DOHH2 (cell line): ENCODE results near the gene GART.
"Not testable (repeated sequence)": the region's sequence is repeated elsewhere in the genome, so short reads cannot be mapped to it uniquely, and the experiment has no call there.

Experiments used
- H3F3A ChIP-seq: fragments of 200-600 bp; sonication (generic), shearing (Covaris generic); 2 replicates; pipeline ENCODE4 v1.6.0; 2016; ENCODE audit warnings: antibody characterized with exemption, mild to moderate bottlenecking; ENCODE audit not compliant: control insufficient read depth, insufficient read depth
- H3K27ac ChIP-seq: fragments of 200-600 bp; sonication (generic); 2 replicates; pipeline ENCODE4 v1.5.1; 2014; ENCODE audit warnings: low read depth, mild to moderate bottlenecking, low read length, moderate library complexity
- H3K27me3 ChIP-seq: fragments of 200-600 bp; sonication (generic); 2 replicates; pipeline ENCODE4 v1.6.1; 2014; ENCODE audit warnings: mild to moderate bottlenecking, low read length, mixed read lengths; ENCODE audit not compliant: control insufficient read depth
- H3K36me3 ChIP-seq: fragments of 200-600 bp; sonication (generic); 2 replicates; pipeline ENCODE4 v1.6.1; 2014; ENCODE audit warnings: mild to moderate bottlenecking, low read length, moderate library complexity, mixed read lengths; ENCODE audit not compliant: control insufficient read depth
- H3K4me1 ChIP-seq: fragments of 200-600 bp; sonication (generic); 2 replicates; pipeline ENCODE4 v1.6.1; 2014; ENCODE audit warnings: mild to moderate bottlenecking, low read length, mixed read lengths; ENCODE audit not compliant: control insufficient read depth
- H3K4me2 ChIP-seq: fragments of 200-600 bp; sonication (generic); 2 replicates; pipeline ENCODE4 v1.6.0; 2014; ENCODE audit warnings: mild to moderate bottlenecking, low read length, moderate library complexity
- H3K4me3 ChIP-seq: fragments of 200-600 bp; sonication (generic); 2 replicates; pipeline ENCODE4 v1.5.1; 2014; ENCODE audit warnings: mild to moderate bottlenecking, low read length, mixed read lengths
- H3K79me2 ChIP-seq: fragments of 200-600 bp; sonication (generic); 2 replicates; pipeline ENCODE4 v1.6.1; 2014; ENCODE audit warnings: mild to moderate bottlenecking, low read length, mixed read lengths; ENCODE audit not compliant: control insufficient read depth
- H3K9me2 ChIP-seq: fragments of 200-600 bp; sonication (generic); replicated peaks from 2 replicates; pipeline ENCODE4 v1.6.1; 2014; ENCODE audit warnings: mild to moderate bottlenecking, low read length, mixed read lengths; ENCODE audit not compliant: control insufficient read depth
- H3K9me3 ChIP-seq: fragments of 200-600 bp; sonication (generic); 2 replicates; pipeline ENCODE4 v1.6.1; 2014; ENCODE audit warnings: antibody characterized with exemption, low read length, mixed read lengths; ENCODE audit not compliant: control insufficient read depth, insufficient read depth
- H4K20me1 ChIP-seq: fragments of 200-600 bp; sonication (generic); 2 replicates; pipeline ENCODE4 v1.6.0; 2014; ENCODE audit warnings: low read depth, mild to moderate bottlenecking, antibody characterized with exemption, low read length, moderate library complexity; ENCODE audit not compliant: control insufficient read depth, insufficient read depth
- EZH2phosphoT487 ChIP-seq: fragments of 200-600 bp; sonication (generic); IDR thresholded peaks from 2 replicates; pipeline ENCODE4 v1.6.1; 2017; ENCODE audit warnings: borderline replicate concordance, mild to moderate bottlenecking, antibody characterized with exemption, low read length, moderate library complexity, mixed read lengths
- TF ChIP-seq, protein P1 (sequence below): fragments of 200-600 bp; sonication (generic); IDR thresholded peaks from one replicate; pipeline ENCODE4 v1.5.1; 2014; ENCODE audit warnings: antibody characterized with exemption, mild to moderate bottlenecking, low read depth, low read length; ENCODE audit not compliant: poor library complexity, severe bottlenecking

Gene GART

DNA sequence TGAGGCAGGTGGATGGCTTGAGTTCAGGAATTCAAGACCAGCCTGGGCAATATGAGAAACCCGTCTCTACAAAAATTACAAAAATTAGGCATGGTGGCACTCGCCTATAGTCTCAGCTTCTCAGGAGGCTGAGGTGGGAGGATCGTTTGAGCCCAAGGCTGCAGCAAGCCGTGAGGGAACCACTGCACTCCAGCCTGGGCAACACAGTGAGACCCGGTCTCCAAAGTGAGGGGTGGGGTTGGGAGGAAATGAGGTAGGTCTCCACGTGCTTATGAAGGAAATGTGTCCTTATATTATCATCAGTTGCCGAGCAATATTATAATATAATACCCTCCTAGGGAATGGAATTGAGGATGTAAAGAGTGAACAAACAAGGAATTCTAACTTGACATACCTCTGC lies 64.9 kb downstream of the GART start:
- Histone ChIP-seq H3K4me2 (no peak overlapping the region), H4K20me1 (no peaks in the 10 kb centered on the region), H3K36me3 (peaks cover 2% of the 10 kb centered on the region; the same call in 1 of the 2 replicates), H3F3A (peaks cover under 1% of the 10 kb centered on the region; the same call in 1 of the 2 replicates), H3K4me3 (no peak overlapping the region), H3K4me1 (peaks cover 13% of the 10 kb centered on the region), H3K9me3 (no peaks in the 10 kb centered on the region), H3K9me2 (no peaks in the 10 kb centered on the region), H3K79me2 (peaks cover 60% of the 10 kb centered on the region), H3K27ac (no peak overlapping the region), H3K27me3 (no peaks in the 10 kb centered on the region)
- no peak for TF ChIP-seq EZH2phosphoT487
- TF ChIP-seq, protein P1, sequence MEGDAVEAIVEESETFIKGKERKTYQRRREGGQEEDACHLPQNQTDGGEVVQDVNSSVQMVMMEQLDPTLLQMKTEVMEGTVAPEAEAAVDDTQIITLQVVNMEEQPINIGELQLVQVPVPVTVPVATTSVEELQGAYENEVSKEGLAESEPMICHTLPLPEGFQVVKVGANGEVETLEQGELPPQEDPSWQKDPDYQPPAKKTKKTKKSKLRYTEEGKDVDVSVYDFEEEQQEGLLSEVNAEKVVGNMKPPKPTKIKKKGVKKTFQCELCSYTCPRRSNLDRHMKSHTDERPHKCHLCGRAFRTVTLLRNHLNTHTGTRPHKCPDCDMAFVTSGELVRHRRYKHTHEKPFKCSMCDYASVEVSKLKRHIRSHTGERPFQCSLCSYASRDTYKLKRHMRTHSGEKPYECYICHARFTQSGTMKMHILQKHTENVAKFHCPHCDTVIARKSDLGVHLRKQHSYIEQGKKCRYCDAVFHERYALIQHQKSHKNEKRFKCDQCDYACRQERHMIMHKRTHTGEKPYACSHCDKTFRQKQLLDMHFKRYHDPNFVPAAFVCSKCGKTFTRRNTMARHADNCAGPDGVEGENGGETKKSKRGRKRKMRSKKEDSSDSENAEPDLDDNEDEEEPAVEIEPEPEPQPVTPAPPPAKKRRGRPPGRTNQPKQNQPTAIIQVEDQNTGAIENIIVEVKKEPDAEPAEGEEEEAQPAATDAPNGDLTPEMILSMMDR, result no peak

DNA sequence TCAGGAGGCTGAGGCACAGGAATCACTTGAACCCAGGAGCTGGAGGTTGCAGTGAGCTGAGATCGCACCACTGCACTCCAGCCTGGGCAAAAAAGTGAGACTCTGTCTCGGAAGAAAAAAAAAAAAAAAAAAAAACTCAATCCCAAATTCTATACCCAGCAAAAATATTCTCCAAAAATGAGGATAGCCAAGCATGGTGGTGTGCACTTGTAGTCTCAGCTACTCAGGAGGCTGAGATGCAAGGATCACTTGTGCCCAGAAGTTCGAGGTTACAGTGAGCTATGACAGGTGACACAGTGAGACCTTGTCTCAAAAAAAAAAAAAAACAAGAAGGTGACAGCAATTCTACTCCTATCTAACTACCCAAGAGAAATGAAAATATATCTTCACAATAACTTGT lies 68.6 kb downstream of the GART start:
- Histone ChIP-seq H3K9me2 (no peaks in the 10 kb centered on the region), H4K20me1 (no peaks in the 10 kb centered on the region), H3K27me3 (no peaks in the 10 kb centered on the region), H3K9me3 (no peaks in the 10 kb centered on the region), H3K4me2 (no peak overlapping the region), H3K36me3 (peaks cover 2% of the 10 kb centered on the region; the same call in 1 of the 2 replicates), H3F3A (no peaks in the 10 kb centered on the region), H3K4me3 (no peak overlapping the region), H3K4me1 (peaks cover 3% of the 10 kb centered on the region), H3K79me2 (peaks cover 63% of the 10 kb centered on the region), H3K27ac (no peak overlapping the region)
- TF ChIP-seq EZH2phosphoT487, result no peak
- TF ChIP-seq, protein P1, result no peak

DNA sequence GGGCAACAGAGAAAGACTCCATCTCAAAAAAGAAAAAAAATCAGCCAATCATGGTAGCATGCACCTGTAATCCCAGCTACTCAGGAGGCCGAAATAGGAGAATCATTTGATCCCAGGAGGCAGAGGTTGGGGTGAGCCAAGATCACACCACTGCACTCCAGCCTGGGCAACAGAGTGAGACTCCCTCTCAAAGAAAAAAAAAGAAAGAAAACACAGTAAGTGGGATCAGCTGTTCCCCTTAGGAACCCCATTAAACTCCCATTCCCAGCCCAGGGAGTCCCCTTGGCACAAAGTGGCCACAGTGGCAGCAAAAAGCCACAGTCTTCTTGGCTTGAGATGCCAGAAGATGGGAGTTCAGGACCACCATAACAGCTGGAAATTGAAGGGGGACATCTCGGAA lies 71.2 kb downstream of the GART start:
- no peaks in the 10 kb centered on the region for H3K27me3 ChIP-seq
- TF ChIP-seq EZH2phosphoT487, result no peak
- TF ChIP-seq, protein P1, result no peak
- peaks cover 4% of the 10 kb centered on the region for H3K4me1 ChIP-seq
- H3K36me3 ChIP-seq, result peaks cover 4% of the 10 kb centered on the region; the same call in 1 of the 2 replicates
- H3K9me3 ChIP-seq, result no peaks in the 10 kb centered on the region
- no peak overlapping the region for H3K4me2 ChIP-seq
- no peak overlapping the region for H3K4me3 ChIP-seq
- H3K27ac ChIP-seq, result no peak overlapping the region
- H3K9me2 ChIP-seq, result no peaks in the 10 kb centered on the region
- H3F3A ChIP-seq, result peaks cover 6% of the 10 kb centered on the region
- H4K20me1 ChIP-seq, result no peaks in the 10 kb centered on the region
- H3K79me2 ChIP-seq, result peaks cover 45% of the 10 kb centered on the region

GRCh38 chr21:33469183-33469582 lies 72.7 kb downstream of the GART start:
- not testable (repeated sequence) for H4K20me1 ChIP-seq, H3K4me1 ChIP-seq, H3K9me3 ChIP-seq, H3K27me3 ChIP-seq, H3F3A ChIP-seq, H3K4me2 ChIP-seq, H3K4me3 ChIP-seq, H3K27ac ChIP-seq, H3K9me2 ChIP-seq
- peaks cover 11% of the 10 kb centered on the region for H3K36me3 ChIP-seq
- peaks cover 32% of the 10 kb centered on the region for H3K79me2 ChIP-seq
